NCI-H1105 (cell line): ENCODE results near the gene NCAPH2.

Source experiments
- DNase-seq: peaks from one replicate; lab custom pipeline; 2025; lab: John Stamatoyannopoulos, UW

NCAPH2 gene

DNA sequence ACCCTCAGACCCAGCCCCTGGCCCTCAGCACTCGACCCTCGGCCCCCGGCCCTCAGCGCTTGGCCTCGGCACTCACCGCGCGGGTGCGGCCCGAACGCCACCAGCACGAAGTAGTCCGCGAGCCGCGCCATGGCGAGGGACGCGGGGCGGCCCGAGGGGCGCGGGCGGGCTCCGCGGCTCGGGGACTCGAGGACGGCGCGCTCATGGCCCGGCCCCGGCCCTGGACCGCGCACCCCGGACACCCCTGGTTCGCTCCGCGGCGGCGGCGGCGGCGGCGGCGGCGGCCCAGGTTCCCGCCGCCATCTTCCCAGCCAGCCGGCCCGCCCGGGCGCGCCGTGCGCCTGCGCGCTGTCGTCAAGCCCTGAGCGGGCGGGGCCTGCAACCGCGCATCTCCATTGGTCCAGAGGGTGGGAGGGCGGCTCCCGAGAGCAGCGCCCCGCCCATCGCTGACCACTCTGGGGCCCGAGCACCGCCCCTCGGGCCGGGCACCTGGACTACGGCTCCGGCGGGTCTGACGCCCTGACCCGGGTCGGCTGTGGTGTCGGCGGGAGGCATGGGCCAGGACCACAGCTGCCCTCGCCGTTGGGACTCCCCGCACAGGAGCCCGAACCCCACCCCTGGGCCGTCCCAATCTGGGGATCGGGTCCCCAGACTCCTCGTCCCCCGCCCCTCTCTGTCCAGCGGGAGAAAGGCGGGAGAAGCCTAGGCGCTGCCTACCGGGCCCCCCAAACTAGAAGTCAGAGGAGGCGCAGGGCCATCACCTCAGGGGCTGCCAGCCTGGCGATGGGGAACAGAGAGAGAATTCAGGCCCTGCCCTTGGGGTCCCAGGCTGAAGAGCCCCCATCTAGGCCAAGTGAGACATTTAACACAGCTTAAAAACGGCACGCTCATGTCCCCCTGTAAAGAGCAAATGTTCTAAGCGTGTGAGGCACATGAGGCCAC is 33.0 kb upstream of the NCAPH2 start, which contains the start of gene SBF1:
TSS of gene SBF1 (minus strand) at position 326 of the 942 bp plus-strand sequence. CDS start at position 131, 195 bp downstream.
- peak; percentile 83 for DNase-seq

DNA sequence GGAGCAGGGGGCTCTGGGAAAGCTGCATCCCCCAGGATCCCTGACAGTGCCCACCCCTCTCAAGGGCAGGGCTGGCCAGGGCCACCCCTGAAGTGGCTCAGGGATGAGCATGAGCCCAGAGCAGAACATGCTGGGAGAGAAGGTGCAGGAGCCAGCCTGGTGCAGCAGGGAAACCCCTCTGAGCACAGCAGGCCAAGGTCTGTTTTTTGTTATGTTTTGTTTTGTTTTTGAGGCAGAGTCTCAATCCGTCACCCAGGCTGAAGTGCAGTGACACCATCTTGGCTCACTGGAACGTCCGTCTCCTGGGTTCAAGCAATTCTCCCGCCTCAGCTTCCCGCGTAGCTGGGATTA is 32.4 kb upstream of the NCAPH2 start:
- no peak for DNase-seq

DNA sequence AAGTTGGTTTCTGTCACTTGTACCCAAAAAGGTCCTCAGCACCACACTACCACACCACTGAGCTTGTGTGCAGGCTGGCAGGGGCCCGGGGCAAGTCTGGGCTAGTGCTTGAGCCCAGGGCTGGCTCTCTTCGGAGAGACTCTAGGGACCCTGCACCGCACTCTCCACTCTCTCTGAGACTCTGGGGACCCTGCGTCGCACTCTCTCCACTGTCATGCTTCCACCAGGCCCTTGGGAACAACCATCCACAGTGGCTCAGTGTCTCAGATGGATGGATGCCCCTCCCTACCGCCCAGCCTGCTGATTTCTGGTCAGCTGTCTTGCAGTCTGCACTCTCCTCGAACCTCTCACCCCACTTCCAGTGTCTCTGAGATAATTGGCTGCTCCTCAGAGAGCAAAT is 31.2 kb upstream of the NCAPH2 start:
- DNase-seq = no peak

DNA sequence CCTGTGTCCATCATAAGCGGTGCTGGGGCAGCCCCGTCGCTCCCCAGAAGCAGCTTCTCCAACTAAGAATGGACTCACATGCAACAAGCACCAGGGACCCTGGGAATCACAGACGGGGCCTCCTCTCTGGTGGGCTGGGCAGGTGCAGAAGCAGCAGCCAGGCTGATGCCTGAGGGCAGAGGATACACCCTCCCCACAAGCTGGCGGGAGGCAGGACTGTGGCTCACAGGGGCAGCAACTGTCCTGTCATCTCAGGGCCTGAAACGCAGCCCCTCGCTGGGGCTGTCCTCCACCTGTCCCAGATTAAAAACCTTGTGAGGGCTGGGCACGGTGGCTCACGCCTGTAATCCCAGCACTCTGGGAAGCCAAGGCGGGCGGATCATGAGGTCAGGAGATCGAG is 30.1 kb upstream of the NCAPH2 start:
- DNase-seq = no peak

DNA sequence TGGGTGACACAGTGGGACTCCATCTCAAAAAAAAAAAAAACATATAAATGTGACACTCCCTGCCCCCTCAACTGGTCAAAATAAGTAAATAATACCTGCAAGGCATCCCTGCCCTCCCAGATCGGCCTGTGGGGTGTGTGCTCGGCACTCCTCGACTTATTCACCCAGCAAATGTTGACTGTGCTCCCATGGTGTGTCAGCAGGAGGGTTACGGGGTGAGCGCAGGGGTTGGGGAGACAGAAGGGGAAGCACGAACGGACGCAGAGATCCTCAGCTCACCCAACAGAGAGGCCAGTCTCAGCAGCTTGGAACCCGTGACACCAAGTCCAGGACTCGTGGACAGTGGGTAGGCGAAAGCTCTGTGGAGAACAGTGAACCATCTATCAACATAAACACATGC is 28.3 kb upstream of the NCAPH2 start:
- DNase-seq = no peak

DNA sequence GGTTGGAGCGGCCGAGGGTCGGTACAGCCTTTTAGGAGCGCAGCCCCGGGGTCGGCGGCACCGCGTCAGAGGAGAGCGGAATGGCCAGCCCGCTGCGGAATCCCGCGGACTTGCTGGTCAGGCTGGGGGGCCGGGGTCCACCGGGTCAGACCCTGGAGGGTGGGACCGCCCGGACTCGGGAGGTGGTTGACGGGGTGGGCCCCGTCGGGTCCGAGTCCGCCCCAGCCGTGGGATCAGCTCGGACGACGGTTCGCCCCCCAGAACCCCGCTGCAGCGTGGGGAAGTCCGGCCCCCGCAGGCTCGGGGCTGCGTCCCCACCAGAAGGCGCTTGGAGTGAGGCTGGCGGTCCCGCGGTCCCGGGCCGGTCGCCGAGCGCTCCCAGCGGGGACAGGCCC is 27.0 kb upstream of the NCAPH2 start:
- DNase-seq = no peak

DNA sequence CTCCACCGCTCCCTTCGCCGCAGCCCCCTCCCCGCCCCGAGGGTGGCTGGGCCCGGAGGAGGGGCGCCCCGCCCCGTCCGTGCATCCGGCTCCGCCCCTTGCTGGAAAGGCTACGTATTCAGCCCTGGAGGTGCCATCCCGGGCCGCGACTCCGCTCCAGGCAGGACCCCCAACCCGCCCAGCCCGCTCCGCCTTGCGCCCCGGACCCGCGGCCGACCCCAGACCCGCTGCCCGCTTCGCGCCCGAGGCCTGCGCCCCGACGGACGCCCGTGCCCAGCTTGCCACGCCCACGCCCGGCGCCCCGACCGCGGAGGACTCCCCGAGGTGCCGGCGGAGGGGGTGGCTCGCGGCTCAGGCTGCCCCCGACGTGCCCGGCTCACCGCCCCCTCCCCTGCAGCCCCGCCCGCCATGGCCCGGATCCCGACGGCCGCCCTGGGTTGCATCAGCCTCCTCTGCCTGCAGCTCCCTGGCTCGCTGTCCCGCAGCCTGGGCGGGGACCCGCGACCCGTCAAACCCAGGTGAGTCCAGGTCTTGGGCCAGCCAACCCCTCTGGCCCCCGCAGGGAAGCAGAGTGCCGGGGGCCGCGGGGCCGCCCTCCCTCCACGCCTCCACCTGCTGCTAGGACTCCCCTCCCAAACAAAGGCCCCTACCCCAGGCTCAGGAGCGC is 26.5 kb upstream of the NCAPH2 start, which contains the start of gene ADM2:
TSS of gene ADM2 (plus strand) at position 104 of the 667 bp plus-strand sequence. CDS start at position 409, 305 bp downstream.
- no peak for DNase-seq

DNA sequence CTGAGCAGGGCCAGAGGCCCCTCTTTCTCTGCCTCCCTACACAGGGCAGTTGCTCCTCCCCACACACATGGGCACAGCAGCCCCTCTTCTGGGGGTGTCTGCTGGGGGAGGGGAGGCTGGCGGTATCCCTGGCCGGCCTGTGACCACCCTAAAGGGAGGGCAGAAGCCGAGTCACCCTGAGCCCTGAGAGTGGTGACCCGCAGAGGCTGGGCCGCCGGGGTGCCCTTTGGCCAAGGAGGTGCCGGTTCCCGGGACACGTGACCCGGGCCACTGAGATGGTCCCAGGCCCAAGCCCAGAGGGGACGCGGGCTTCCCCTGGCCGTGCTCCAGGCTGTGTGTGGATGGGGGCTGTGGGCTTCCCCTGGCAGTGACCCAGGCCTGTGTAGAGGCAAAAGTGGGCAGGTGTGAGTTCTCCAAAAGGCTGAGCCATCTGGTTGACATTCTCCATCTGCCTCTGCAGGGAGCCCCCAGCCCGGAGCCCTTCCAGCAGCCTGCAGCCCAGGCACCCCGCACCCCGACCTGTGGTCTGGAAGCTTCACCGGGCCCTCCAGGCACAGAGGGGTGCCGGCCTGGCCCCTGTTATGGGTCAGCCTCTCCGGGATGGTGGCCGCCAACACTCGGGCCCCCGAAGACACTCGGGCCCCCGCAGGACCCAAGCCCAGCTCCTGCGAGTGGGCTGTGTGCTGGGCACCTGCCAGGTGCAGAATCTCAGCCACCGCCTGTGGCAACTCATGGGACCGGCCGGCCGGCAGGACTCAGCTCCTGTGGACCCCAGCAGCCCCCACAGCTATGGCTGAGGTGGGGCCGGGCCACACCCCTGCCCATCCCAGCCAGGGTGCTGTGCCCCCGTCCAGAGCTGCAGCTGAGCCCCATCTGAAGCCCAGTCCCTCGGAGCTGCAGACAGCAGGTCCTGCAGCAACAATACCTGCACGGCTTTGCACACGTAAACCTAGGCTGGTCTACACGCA is 25.6 kb upstream of the NCAPH2 start:
- peak; percentile 20 for DNase-seq

DNA sequence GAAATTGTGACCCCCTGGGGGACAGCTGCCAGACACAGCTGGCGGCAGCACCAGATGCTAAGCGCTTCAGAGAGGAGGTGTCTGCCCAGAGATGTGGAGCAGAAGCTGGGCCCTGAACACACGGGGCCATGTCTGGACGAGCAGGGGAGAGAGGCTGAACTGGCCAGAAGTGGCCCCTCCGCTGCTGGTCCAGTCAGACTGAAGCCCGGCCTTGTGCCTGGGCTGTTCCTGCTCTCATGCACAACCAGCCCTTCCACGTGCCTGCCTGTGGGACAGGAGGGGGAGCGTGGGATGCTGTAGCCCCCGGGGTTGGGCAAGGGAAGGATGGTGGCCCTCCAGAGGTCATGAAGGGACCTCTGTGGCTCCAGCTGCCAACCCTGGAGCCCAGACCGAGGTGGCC is 24.9 kb upstream of the NCAPH2 start:
- no peak for DNase-seq

DNA sequence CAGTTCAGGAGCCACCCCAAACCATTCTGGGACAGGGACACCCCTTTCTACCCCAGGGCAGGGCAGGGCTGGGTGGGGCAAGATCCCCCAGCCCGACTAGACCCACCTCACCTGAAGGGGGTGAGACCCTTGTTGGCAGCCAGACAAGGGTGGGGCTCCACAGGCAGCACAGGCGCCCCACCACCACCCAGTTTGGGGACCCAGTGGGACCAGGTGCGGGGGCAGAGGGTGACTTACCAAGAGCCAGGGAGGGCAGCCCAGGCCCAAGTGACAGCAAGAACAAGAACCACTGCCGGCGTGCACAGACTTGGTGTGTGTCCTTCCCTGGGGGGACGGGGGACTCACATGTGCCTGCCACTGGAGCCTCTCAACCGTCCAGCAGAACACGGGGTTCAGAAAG is 24.5 kb upstream of the NCAPH2 start:
- no peak for DNase-seq

DNA sequence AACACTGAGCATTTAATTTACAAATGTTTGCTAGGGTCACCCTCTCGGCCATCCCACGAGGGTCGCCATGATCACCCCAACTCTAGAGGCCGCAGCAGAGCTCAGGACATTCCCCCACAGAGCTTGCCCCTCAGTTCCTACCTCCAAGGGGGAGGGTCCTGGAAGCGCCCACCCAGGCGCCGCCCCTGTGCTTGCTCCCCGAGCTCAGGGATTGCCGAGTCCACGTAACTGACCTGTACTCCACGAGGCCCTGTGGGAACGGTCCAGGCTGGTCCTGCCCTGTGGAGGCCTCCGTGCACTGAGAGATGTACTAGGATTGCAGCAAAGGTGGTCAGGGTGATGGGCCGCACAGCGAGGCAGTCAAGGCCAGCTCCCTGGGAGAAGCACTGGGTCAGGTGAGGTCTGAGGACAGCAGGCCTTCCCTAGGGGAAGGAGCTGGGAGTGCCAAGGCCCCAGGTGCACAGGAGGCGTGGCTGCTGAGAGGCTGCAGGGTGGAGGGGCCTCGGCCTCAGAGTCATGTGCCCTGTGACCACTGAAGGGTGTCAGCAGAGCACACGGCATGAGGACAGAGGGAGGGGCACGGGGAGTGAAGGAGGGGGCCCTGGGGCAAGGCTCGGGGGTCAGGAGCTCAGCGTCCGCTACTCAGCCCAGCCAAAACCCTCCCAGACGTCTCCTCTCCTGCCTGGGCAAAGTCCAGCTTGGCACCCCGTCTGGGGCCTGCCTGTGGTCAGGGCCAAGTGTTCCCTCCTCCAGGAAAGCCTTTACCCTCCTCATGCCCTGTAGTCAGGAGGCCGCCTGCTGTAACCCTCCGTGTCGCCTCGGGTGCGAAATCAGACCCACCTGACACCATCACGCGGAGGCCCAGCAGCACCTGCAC is 23.8 kb upstream of the NCAPH2 start:
- DNase-seq = no peak

DNA sequence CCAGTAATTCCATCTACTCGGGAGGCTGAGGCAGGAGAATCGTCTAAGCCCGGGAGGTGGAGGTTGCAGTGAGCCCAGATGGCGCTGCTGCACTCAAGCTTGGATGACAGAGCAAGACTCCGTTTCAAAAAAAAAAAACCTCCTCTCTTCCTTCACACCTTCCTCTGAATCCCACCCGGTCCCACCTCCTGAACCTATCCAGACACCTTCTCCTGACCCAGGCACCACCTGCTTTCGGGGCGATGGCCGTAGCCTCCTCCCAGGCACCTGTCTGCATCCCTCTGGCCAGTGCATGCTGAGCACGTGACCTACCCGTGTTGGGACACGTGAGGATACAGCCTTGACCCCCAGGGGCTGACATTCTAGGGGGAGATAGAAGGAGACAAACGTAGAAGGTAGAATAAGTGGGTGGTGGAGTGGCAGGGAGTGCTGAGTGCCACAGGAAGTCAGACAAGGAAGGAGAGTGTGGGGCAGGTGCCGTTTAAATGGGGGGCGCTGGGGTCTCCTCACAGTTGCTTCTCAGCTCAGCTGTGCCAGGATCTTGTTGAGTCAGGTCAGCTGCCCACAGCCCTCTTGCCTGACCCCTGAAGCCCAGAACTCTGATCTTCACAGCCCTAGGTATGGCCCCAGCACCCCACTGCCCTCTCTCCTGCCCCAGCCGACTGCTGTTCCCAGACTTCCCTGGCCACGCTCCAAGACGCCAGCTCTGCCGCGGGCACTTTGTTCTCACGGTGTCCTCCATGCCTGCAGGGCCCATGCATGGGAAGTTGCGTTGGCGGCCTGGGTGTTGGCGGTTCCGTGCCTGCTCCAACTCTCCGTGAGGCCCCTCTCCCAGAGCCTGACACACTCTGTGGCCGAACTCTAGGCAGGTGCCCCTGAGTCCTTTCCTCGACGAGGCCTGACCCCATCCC is 22.5 kb upstream of the NCAPH2 start:
- peak; percentile 30 for DNase-seq

DNA sequence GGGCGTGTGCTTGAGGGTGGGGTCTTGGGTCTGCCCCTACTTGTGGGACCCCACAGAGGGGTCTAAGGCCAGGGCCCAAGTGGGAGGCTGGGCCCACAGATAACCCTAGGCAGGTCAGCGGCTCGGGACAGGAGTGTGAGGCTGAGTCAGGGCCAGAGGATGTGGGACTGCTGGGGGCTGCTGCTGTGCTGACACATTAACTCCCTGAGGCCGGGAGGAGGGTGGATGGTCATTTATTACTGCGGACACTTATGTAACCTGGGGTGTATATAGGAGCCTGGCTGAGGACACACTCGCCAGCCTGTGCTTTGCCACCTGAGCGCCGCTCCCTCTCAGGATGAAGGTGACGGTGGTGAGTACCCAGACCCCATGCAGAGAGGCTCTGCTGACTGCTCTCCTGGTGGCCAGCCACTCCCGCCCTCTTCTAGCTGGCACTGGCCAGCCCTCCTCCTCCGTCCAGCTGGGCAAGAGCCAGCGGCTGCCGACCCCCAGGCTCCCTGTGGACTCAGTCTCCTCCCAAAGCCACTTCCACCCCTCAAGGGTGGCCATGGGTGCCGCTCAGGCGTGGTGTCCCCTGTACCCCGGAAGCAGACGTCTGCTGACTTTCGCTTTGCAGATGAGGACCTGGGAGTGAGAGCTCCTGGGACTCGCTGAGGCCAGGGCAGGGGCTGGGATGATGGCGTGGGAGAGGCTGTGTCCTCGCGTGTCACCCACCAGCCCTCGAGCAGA is 21.3 kb upstream of the NCAPH2 start, which contains the start of gene MIOX:
TSS of gene MIOX (plus strand) at position 299 of the 729 bp plus-strand sequence. CDS start at position 338, 39 bp downstream.
- DNase-seq = no peak

DNA sequence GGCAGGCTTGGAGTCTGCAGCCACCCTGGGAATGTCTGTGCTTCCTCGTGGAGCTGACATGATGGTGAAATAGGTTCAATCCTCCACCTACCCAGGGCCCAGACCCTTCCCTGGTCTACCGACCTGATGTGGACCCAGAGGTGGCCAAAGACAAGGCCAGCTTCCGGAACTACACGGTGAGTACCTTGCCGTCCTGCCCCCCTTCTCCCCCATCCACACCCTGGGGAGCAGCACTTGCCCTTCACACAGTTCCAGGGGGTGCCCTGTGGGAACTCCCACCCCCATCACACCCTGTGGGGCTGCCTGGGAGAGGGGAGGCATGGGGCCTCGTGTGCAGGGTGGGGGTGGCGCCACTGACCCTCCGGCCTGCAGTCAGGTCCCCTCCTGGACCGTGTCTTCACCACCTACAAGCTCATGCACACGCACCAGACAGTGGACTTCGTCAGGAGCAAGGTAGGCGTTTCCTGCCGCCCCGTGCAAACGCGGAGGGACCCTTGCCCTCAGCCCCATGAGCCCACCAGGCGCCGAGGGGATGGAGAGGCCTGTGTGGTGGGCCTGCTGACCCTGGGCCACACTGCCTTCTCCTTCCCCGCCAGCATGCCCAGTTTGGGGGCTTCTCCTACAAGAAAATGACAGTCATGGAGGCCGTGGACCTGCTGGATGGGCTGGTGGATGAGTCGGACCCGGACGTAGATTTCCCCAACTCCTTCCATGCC is 20.6 kb upstream of the NCAPH2 start:
- no peak for DNase-seq

DNA sequence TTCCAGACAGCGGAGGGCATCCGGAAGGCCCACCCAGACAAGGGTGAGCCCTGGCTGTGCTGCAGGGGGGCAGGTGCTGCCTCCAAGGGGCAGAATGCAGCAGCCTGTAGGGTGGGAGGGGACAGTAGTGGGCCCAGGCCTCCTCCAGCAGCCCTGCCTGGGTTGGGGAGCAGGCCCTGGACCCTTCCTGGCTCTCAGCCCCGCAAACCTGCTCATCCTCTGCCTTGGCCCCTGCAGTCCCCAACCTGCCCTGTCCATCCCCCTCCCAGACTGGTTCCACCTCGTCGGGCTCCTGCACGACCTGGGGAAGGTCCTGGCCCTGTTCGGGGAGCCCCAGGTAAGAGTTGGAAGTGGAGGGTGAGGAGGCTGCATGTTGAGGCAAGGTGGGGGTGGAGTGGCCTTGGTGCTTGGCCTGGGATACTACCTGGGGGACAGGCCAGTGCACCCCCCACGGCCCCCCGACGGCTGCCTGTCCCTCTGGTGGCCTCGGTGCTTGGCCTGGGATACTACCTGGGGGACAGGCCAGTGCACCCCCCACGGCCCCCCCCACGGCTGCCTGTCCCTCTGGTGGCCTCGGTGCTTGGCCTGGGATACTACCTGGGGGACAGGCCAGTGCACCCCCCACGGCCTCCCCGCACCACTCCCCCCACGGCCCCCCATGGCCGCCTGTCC is 19.9 kb upstream of the NCAPH2 start:
- DNase-seq = no peak

DNA sequence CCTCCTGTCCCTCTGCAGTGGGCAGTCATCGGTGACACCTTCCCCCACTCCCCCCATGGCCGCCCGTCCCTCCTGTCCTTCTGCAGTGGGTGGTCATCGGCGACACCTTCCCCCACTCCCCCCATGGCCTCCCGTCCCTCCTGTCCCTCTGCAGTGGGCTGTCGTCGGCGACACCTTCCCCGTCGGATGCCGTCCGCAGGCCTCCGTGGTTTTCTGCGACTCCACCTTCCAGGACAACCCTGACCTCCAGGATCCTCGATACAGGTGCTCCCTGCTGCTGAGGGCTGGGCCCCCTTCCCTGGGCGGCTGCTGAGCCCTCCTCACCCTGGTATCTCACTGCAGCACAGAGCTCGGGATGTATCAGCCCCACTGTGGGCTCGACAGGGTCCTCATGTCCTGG is 19.1 kb upstream of the NCAPH2 start:
- no peak for DNase-seq

DNA sequence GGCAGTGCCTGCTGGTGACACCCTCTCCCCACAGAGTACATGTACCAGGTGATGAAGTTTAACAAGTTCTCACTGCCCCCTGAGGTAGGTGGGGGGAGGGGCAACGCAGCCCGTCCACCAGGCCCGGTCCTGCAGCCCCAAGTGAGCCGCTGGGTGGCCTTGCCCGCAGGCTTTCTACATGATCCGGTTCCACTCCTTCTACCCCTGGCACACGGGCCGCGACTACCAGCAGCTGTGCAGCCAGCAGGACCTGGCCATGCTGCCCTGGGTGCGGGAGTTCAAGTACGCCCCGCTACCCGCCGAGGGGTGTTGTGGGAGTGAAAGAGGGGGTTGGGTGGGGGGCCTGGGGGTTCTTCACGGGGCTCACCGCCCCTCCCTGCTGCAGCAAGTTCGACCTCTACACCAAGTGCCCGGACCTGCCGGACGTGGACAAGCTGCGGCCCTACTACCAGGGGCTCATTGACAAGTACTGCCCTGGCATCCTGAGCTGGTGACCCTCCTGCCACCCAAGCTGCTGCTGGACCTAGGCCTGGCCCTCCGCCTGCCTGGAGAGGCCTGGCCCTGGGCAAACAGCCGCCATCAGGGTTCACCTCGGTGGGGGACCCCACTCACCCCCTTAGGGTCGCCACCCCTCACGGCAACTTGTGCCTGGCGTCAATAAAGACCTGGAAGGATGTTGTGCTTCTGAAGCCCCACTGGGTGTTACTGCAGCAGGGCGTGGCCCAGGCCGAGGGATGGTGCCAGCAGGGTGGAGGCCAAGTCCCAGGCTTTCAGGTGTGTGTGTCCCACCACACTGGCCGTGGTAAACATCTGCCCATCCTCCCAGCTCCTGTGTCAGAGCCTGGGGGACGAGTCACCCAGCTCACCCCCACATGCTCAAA is 18.4 kb upstream of the NCAPH2 start:
- DNase-seq = no peak
